HCT116 (cell line): ENCODE results near the gene GPR12. TPM values are rescaled to one million over a fixed set of nuclear protein-coding genes. Genes with fewer than 3 reads are reported as not detected.

ENCODE experiments used
- ATAC-seq: fragments of 200-7000 bp; cut with Tn5 transposase; 2 replicates; pipeline ENCODE4 v1.9.1; 2020; ENCODE audit warnings: mild to moderate bottlenecking, moderate library complexity
- BruUV-seq: library from RNA; stranded (reverse); fragments of 400-500 nt; replicated peaks from 2 replicates; lab custom pipeline; 2021; lab: Mats Ljungman, UMichigan
- CTCF ChIA-PET: fragments of 300-600 bp; sonication (Branson Sonifier 250); formaldehyde crosslinking; loops from one replicate; lab custom pipeline; 2021; ENCODE audit warnings: antibody characterized with exemption; lab: Charles Lee
- POLR2A ChIA-PET: fragments of 300-600, 350-600 bp; sonication (Branson Sonifier 250); formaldehyde crosslinking; loops from one replicate; lab custom pipeline; 2021; ENCODE audit warnings: antibody characterized with exemption; lab: Charles Lee
- RAD21 ChIA-PET, 2 experiments: fragments of 300-600 bp; sonication (Branson Sonifier 250); formaldehyde crosslinking; loops; one replicate each; lab custom pipeline; 2023; ENCODE audit warnings: low total read pairs in 2 of 2; ENCODE audit not compliant: uncharacterized antibody in 2 of 2, unreplicated experiment in 2 of 2, low non-redundant PET in 1 of 2; lab: Charles Lee
- DNase-seq: peaks from one replicate; pipeline ENCODE4 v3.0.0-alpha.2; 2010; ENCODE audit warnings: low read depth, low spot score
- H2AFZ ChIP-seq: fragments of 200-600 bp; shearing (Covaris generic), sonication (generic); 2 replicates; pipeline ENCODE4 v1.6.1; 2017; ENCODE audit warnings: low read depth, mixed run types, mixed read lengths, antibody characterized with exemption, low read length; ENCODE audit not compliant: poor library complexity, severe bottlenecking
- H3K27ac ChIP-seq: 2 replicates; pipeline ENCODE4 v1.5.1; 2012; ENCODE audit warnings: low read depth, low read length
- H3K27me3 ChIP-seq: fragments of 200-600 bp; sonication (generic); 2 replicates; pipeline ENCODE4 v1.6.1; 2016; ENCODE audit warnings: mixed run types, low read length, mixed read lengths; ENCODE audit not compliant: insufficient read depth
- H3K36me3 ChIP-seq, 2 experiments: fragments of 200-500 bp in 1 of 2; fragments of 200-600 bp in 1 of 2; sonication (Bioruptor generic) in 1 of 2; sonication (generic) in 1 of 2; 2 replicates each; pipeline versions ENCODE4 v1.5.1 to v1.6.1; 2014 to 2016; ENCODE audit warnings: low read length in 2 of 2, inconsistent platforms in 1 of 2, mixed read lengths in 1 of 2, mixed run types in 1 of 2; ENCODE audit not compliant: insufficient read depth in 2 of 2, control insufficient read depth in 1 of 2
- H3K4me1 ChIP-seq, 2 experiments: fragments of 200-600 bp in 1 of 2; sonication (generic) in 1 of 2; 2 replicates each; pipeline versions ENCODE4 v1.5.1 to v1.6.1; 2012 to 2017; ENCODE audit warnings: low read length in 2 of 2, inconsistent platforms in 1 of 2, mild to moderate bottlenecking in 1 of 2, mixed read lengths in 1 of 2, mixed run types in 1 of 2, moderate library complexity in 1 of 2; ENCODE audit not compliant: insufficient read depth in 2 of 2, control insufficient read depth in 1 of 2
- H3K4me2 ChIP-seq: fragments of 200-600 bp; sonication (generic); 2 replicates; pipeline ENCODE4 v1.6.1; 2017; ENCODE audit warnings: mixed run types, low read length, mixed read lengths
- H3K4me3 ChIP-seq, 2 experiments: fragments of 200-600 bp in 1 of 2; sonication (generic) in 1 of 2; replicated peaks in 1 of 2; 2 replicates each; pipeline ENCODE4 v1.5.1; 2011 to 2016; ENCODE audit warnings: low read length in 2 of 2, control low read depth in 1 of 2, low read depth in 1 of 2, mild to moderate bottlenecking in 1 of 2, mixed read lengths in 1 of 2, mixed run types in 1 of 2
- H3K79me2 ChIP-seq: fragments of 200-600 bp; sonication (generic); 2 replicates; pipeline ENCODE4 v1.6.1; 2017; ENCODE audit warnings: mild to moderate bottlenecking, mixed run types, low read length, moderate library complexity, mixed read lengths; ENCODE audit not compliant: insufficient read depth
- H3K9ac ChIP-seq: fragments of 200-600 bp; sonication (generic); 2 replicates; pipeline ENCODE4 v1.6.1; 2016; ENCODE audit warnings: low read length, mixed read lengths
- H3K9me2 ChIP-seq: fragments of 200-600 bp; sonication (generic), shearing (Covaris generic); 2 replicates; pipeline ENCODE4 v1.6.1; 2017; ENCODE audit warnings: mixed run types, mild to moderate bottlenecking, moderate library complexity; ENCODE audit not compliant: insufficient read depth
- H3K9me3 ChIP-seq, 2 experiments: fragments of 200-500 bp in 1 of 2; fragments of 200-600 bp in 1 of 2; sonication (Bioruptor generic) in 1 of 2; sonication (generic) in 1 of 2; 2 replicates each; pipeline ENCODE4 v1.6.1; 2014 to 2017; ENCODE audit warnings: low read length in 2 of 2, mixed read lengths in 2 of 2, inconsistent platforms in 1 of 2, low read depth in 1 of 2, mild to moderate bottlenecking in 1 of 2, mixed run types in 1 of 2, moderate library complexity in 1 of 2; ENCODE audit not compliant: control insufficient read depth in 1 of 2, insufficient read depth in 1 of 2
- H4K20me1 ChIP-seq: fragments of 200-600 bp; sonication (generic), shearing (Covaris generic); 2 replicates; pipeline ENCODE4 v1.6.1; 2017; ENCODE audit warnings: mixed run types, mild to moderate bottlenecking, moderate library complexity; ENCODE audit not compliant: insufficient read depth
- CEBPB ChIP-seq: IDR thresholded peaks from 2 replicates; pipeline ENCODE4 v1.6.1; 2012; ENCODE audit warnings: low read depth
- ELF1 ChIP-seq: IDR thresholded peaks from 2 replicates; pipeline ENCODE4 v1.6.1; 2012; ENCODE audit warnings: low read depth, borderline replicate concordance
- EZH2phosphoT487 ChIP-seq: fragments of 200-600 bp; IDR thresholded peaks from 2 replicates; pipeline ENCODE4 v1.6.1; 2018; ENCODE audit warnings: antibody characterized with exemption, borderline replicate concordance
- POLR2A ChIP-seq: IDR thresholded peaks from 2 replicates; pipeline ENCODE4 v1.7.0; 2011; ENCODE audit warnings: borderline replicate concordance; ENCODE audit not compliant: insufficient read depth, insufficient read length; ENCODE audit errors: extremely low read depth
- POLR2AphosphoS5 ChIP-seq: IDR thresholded peaks from 2 replicates; pipeline ENCODE4 v1.6.1; 2011; ENCODE audit warnings: mild to moderate bottlenecking, low read depth, low read length, moderate library complexity
- SP1 ChIP-seq: IDR thresholded peaks from 2 replicates; pipeline ENCODE4 v1.6.1; 2012; ENCODE audit warnings: low read depth
- ZNF274 ChIP-seq: fragments of 200-500 bp; sonication (Bioruptor generic); IDR thresholded peaks from 2 replicates; pipeline ENCODE4 v1.6.1; 2014; ENCODE audit warnings: mild to moderate bottlenecking, low read depth, low read length, inconsistent platforms
- intact Hi-C: fragments of 100-400 bp; cut with micrococcal nuclease; formaldehyde crosslinking; loops from 2 replicates; pipeline ENCODE4 v1.10.0; 2022
- total RNA-seq: library from RNA; stranded (reverse); gene quantifications from one replicate; pipeline ENCODE4 v1.2.1, GENCODE V29; 2021; ENCODE audit not compliant: unreplicated experiment
- TF ChIP-seq, protein P1 (sequence below): IDR thresholded peaks from 2 replicates; pipeline ENCODE4 v1.6.1; 2012
- TF ChIP-seq, protein P2 (sequence below): IDR thresholded peaks from 2 replicates; pipeline ENCODE4 v1.6.1; 2012
- TF ChIP-seq, protein P3 (sequence below): IDR thresholded peaks from 2 replicates; pipeline ENCODE4 v1.6.1; 2012; ENCODE audit warnings: low read depth

GPR12 gene
- total RNA-seq, 1 experiment from 2014 or later: not detected

DNA sequence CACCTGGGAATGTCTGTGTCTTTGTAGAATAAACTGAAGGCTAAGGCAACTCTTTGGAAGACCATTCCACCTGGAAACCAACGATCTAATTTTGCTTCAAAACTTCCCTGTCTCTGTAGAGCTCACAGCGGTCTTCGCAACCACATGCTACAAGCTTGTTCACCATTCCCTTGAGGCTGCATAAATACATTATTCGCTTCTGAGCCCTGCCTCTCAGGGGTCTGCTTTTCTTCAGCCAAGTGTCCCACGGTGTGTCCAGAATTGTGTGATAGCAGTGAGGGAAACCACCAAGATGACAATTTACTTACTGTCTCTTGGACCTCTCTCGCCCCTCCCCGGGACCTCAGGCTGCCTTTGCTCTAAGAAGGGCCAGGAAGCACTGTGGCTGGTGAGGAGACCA is 51.1 kb downstream of the GPR12 start (continued):
- TF ChIP-seq, protein P1, sequence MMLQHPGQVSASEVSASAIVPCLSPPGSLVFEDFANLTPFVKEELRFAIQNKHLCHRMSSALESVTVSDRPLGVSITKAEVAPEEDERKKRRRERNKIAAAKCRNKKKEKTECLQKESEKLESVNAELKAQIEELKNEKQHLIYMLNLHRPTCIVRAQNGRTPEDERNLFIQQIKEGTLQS: no peak

DNA sequence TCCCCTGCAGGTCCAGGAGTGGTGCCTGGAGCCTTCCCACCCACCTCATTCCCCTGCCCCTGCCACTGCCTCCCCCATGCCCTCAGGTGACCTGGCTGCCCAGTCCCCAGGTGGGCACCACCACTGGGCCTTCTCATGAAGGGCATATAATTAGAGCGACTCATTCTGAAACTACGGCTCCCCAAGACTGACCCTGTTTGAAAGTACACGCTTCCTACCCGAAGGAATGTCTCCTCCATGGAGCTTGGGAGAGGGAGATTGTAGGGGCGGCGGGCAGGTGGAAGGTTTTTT is 52.6 kb downstream of the GPR12 start:
- intact Hi-C loops: loop anchor here (10.0 kb wide), 1 partner anchor 1133 kb away; no protein-coding TSS in a partner anchor
- H3K79me2 ChIP-seq: no peaks in the 10 kb centered on the region
- TF ChIP-seq, protein P2, sequence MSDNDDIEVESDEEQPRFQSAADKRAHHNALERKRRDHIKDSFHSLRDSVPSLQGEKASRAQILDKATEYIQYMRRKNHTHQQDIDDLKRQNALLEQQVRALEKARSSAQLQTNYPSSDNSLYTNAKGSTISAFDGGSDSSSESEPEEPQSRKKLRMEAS: no peak
- no peak for TF ChIP-seq POLR2A
- TF ChIP-seq EZH2phosphoT487: no peak
- TF ChIP-seq ZNF274: no peak
- no peak for TF ChIP-seq POLR2AphosphoS5
- TF ChIP-seq, protein P3, sequence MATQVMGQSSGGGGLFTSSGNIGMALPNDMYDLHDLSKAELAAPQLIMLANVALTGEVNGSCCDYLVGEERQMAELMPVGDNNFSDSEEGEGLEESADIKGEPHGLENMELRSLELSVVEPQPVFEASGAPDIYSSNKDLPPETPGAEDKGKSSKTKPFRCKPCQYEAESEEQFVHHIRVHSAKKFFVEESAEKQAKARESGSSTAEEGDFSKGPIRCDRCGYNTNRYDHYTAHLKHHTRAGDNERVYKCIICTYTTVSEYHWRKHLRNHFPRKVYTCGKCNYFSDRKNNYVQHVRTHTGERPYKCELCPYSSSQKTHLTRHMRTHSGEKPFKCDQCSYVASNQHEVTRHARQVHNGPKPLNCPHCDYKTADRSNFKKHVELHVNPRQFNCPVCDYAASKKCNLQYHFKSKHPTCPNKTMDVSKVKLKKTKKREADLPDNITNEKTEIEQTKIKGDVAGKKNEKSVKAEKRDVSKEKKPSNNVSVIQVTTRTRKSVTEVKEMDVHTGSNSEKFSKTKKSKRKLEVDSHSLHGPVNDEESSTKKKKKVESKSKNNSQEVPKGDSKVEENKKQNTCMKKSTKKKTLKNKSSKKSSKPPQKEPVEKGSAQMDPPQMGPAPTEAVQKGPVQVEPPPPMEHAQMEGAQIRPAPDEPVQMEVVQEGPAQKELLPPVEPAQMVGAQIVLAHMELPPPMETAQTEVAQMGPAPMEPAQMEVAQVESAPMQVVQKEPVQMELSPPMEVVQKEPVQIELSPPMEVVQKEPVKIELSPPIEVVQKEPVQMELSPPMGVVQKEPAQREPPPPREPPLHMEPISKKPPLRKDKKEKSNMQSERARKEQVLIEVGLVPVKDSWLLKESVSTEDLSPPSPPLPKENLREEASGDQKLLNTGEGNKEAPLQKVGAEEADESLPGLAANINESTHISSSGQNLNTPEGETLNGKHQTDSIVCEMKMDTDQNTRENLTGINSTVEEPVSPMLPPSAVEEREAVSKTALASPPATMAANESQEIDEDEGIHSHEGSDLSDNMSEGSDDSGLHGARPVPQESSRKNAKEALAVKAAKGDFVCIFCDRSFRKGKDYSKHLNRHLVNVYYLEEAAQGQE: no peak
- no peak for TF ChIP-seq ELF1
- no peak for TF ChIP-seq CEBPB
- no peak for TF ChIP-seq SP1
- H3K4me2 ChIP-seq: no peak overlapping the region
- ATAC-seq (no peak), DNase-seq (no peak)
- no peak overlapping the region for H3K9ac ChIP-seq
- no peaks in the 10 kb centered on the region for H3K4me1 ChIP-seq
- no peak overlapping the region for H3K4me3 ChIP-seq
- peaks cover 17% of the 10 kb centered on the region for H3K27me3 ChIP-seq
- CTCF ChIA-PET: interaction anchor here (0.9 to 2.7 kb wide), 3 partner anchors 12 to 222 kb away, joined by 3 to 17 read pairs (median 3); no protein-coding TSS in a partner anchor
- no peak overlapping the region for H2AFZ ChIP-seq
- H3K27ac ChIP-seq: no peak overlapping the region
- BruUV-seq: no TSS peak
- no peaks in the 10 kb centered on the region for H3K9me3 ChIP-seq
- H3K9me2 ChIP-seq: no peaks in the 10 kb centered on the region
- H4K20me1 ChIP-seq: no peaks in the 10 kb centered on the region
- RAD21 ChIA-PET: interaction anchor here in 1 of 2 experiments (1.2 kb wide), 1 partner anchor 165 kb away, joined by 4 read pairs; no protein-coding TSS in a partner anchor
- POLR2A ChIA-PET: no interaction called here
- H3K36me3 ChIP-seq: no peaks in the 10 kb centered on the region
